ENCODE data around the gene IDI2.

DNA sequence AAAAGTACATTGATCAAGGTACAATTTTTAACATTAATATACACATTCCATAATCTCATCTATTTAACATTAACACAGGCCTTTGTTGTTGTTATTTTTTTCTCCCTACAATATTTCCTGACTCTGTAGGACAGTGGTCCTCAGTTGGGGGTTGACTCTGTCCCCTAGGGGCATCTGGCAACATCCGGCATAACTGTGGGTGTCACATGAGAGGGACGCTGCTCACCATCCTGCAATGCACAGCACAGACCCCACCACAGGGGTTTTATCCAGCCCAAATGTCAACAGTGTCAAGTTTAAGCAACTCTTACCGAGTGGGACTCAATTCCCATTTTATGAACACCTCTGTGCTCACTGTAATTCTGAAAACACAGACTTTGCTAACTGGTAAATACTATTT lies 14.5 kb upstream of the IDI2 start:
- no peak for TF ChIP-seq CTCF (IDR thresholded peaks at IDR 0.05)
- no peak for TF ChIP-seq POLR2A (IDR thresholded peaks at IDR 0.05; ENCODE audit: low read depth)
- TF ChIP-seq POLR2AphosphoS5 (IDR thresholded peaks at IDR 0.05), result no peak
- TF ChIP-seq EP300 (IDR thresholded peaks at IDR 0.05), result no peak
